PC-3 (cell line): ENCODE measurements around the gene CEACAM18. TPM values are rescaled to one million over a fixed set of nuclear protein-coding genes. Genes with fewer than 3 reads are reported as not detected.

Experiments
- ATAC-seq: fragments of 200-7000 bp; cut with Tn5 transposase; 2 replicates; pipeline ENCODE4 v1.9.1; 2020; ENCODE audit warnings: mild to moderate bottlenecking, moderate library complexity
- BruUV-seq: library from RNA; stranded (reverse); fragments of 400-500 nt; replicated peaks from 2 replicates; lab custom pipeline; 2021; lab: Mats Ljungman, UMichigan
- CTCF ChIA-PET: fragments of 300-600 bp; sonication (Branson Sonifier 250); formaldehyde crosslinking; loops from one replicate; lab custom pipeline; 2022; ENCODE audit warnings: antibody characterized with exemption; lab: Charles Lee
- POLR2A ChIA-PET: fragments of 300-600 bp; sonication (Branson Sonifier 250); formaldehyde crosslinking; loops from one replicate; lab custom pipeline; 2022; ENCODE audit warnings: antibody characterized with exemption; ENCODE audit not compliant: unreplicated experiment; lab: Charles Lee
- DNase-seq: peaks from one replicate; pipeline ENCODE4 v3.0.0-alpha.2; 2015
- H2AFZ ChIP-seq: fragments of 300-600 bp; sonication (generic); 2 replicates; pipeline ENCODE4 v1.6.0; 2016; ENCODE audit warnings: antibody characterized with exemption, low read length
- H3F3A ChIP-seq: fragments of 300-600 bp; sonication (generic); one replicate; pipeline ENCODE4 v1.6.0; 2017; ENCODE audit warnings: antibody characterized with exemption, low read length, control low read depth, mild to moderate bottlenecking; ENCODE audit not compliant: unreplicated experiment
- H3K27ac ChIP-seq: fragments of 300-600 bp; sonication (generic); 2 replicates; pipeline ENCODE4 v1.5.1; 2016; ENCODE audit warnings: mild to moderate bottlenecking, low read length
- H3K27me3 ChIP-seq: fragments of 300-600 bp; sonication (generic); 2 replicates; pipeline ENCODE4 v1.6.1; 2016; ENCODE audit warnings: low read length, mixed read lengths
- H3K36me3 ChIP-seq: fragments of 300-600 bp; sonication (generic); 2 replicates; pipeline ENCODE4 v1.6.1; 2016; ENCODE audit warnings: low read depth, mixed run types, low read length, mixed read lengths
- H3K4me1 ChIP-seq: fragments of 300-600 bp; sonication (generic); 2 replicates; pipeline ENCODE4 v1.5.1; 2016; ENCODE audit warnings: low read length; ENCODE audit not compliant: insufficient read depth
- H3K4me2 ChIP-seq: fragments of 300-600 bp; sonication (generic); 2 replicates; pipeline ENCODE4 v1.6.0; 2016; ENCODE audit warnings: low read length
- H3K4me3 ChIP-seq: fragments of 300-600 bp; sonication (generic); 2 replicates; pipeline ENCODE4 v1.5.1; 2016; ENCODE audit warnings: mild to moderate bottlenecking, low read length, mixed read lengths
- H3K79me2 ChIP-seq: fragments of 300-600 bp; sonication (generic); 2 replicates; pipeline ENCODE4 v1.6.1; 2017; ENCODE audit warnings: low read length, mixed read lengths
- H3K9ac ChIP-seq: fragments of 300-600 bp; sonication (generic); 2 replicates; pipeline ENCODE4 v1.6.0; 2016; ENCODE audit warnings: mild to moderate bottlenecking, low read length
- H3K9me2 ChIP-seq: fragments of 300-600 bp; sonication (generic); replicated peaks from 2 replicates; pipeline ENCODE4 v1.6.1; 2016; ENCODE audit warnings: mixed run types, low read length, mixed read lengths
- H3K9me3 ChIP-seq: fragments of 300-600 bp; sonication (generic); 2 replicates; pipeline ENCODE4 v1.6.1; 2016; ENCODE audit warnings: low read length, mixed read lengths
- H4K20me1 ChIP-seq: fragments of 300-600 bp; sonication (generic); 2 replicates; pipeline ENCODE4 v1.6.1; 2016; ENCODE audit warnings: low read length, mixed read lengths
- CTCF ChIP-seq: fragments of 300-600 bp; sonication (generic); conservative IDR thresholded peaks from 2 replicates; pipeline ENCODE4 v1.5.1; 2017; ENCODE audit warnings: antibody characterized with exemption, low read depth, mild to moderate bottlenecking, low read length
- EZH2 ChIP-seq: fragments of 300-600 bp; sonication (generic); IDR thresholded peaks from one replicate; pipeline ENCODE4 v1.6.1; 2017; ENCODE audit warnings: antibody characterized with exemption, mild to moderate bottlenecking, low read length; ENCODE audit not compliant: unreplicated experiment
- EZH2phosphoT487 ChIP-seq: fragments of 300-600 bp; sonication (generic); IDR thresholded peaks from 2 replicates; pipeline ENCODE4 v1.6.1; 2018; ENCODE audit warnings: mild to moderate bottlenecking, antibody characterized with exemption, low read length, borderline replicate concordance
- intact Hi-C: fragments of 100-400 bp; cut with micrococcal nuclease; formaldehyde crosslinking; loops from 2 replicates; pipeline ENCODE4 v1.9.0; 2023
- total RNA-seq: library from RNA; depleted of rRNA; stranded (reverse); fragments of >200 nt; gene quantifications from 2 replicates; pipeline ENCODE4 v1.2.3, GENCODE V29; 2014

CEACAM18 gene
- total RNA-seq, 1 experiment from 2014 or later = not detected

DNA sequence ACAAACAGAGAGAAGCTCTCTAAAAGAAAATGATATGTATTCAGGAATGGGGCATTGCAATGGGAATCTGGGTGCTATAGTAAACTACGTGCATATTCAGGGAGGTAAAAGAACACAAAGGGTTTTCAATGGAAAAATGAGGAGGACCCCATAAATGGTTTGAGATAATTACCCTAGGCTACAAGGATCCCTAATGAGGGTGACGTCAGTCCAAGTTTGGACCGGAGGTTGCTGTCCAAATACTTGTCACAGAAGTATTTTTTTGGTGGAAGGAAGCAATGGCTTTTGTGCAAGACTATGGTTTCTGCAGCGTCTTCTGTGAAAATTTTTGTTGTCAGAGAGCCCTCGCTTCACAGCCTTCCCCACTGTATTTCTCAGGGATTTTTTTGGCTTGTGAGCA is 995 bp upstream of the CEACAM18 start:
- no peaks in the 10 kb centered on the region for H4K20me1 ChIP-seq
- H3K79me2 ChIP-seq = no peaks in the 10 kb centered on the region
- no peak overlapping the region for H3K4me2 ChIP-seq
- no peak overlapping the region for H3K9ac ChIP-seq
- no peak for TF ChIP-seq EZH2phosphoT487
- TF ChIP-seq EZH2 = no peak
- no peak for TF ChIP-seq CTCF
- no TSS peak for BruUV-seq
- no peaks in the 10 kb centered on the region for H3K9me2 ChIP-seq
- no peak overlapping the region for H2AFZ ChIP-seq
- no peak for DNase-seq
- ATAC-seq = no peak
- H3K4me1 ChIP-seq = peaks cover 20% of the 10 kb centered on the region
- H3K36me3 ChIP-seq = no peaks in the 10 kb centered on the region
- H3K9me3 ChIP-seq = no peaks in the 10 kb centered on the region
- H3F3A ChIP-seq = peaks cover 6% of the 10 kb centered on the region
- no peak overlapping the region for H3K4me3 ChIP-seq
- H3K27ac ChIP-seq = no peak overlapping the region
- H3K27me3 ChIP-seq = no peaks in the 10 kb centered on the region
- ChIA-PET CTCF (no interaction called here), POLR2A (no interaction called here)
- intact Hi-C loops = no loop called here

DNA sequence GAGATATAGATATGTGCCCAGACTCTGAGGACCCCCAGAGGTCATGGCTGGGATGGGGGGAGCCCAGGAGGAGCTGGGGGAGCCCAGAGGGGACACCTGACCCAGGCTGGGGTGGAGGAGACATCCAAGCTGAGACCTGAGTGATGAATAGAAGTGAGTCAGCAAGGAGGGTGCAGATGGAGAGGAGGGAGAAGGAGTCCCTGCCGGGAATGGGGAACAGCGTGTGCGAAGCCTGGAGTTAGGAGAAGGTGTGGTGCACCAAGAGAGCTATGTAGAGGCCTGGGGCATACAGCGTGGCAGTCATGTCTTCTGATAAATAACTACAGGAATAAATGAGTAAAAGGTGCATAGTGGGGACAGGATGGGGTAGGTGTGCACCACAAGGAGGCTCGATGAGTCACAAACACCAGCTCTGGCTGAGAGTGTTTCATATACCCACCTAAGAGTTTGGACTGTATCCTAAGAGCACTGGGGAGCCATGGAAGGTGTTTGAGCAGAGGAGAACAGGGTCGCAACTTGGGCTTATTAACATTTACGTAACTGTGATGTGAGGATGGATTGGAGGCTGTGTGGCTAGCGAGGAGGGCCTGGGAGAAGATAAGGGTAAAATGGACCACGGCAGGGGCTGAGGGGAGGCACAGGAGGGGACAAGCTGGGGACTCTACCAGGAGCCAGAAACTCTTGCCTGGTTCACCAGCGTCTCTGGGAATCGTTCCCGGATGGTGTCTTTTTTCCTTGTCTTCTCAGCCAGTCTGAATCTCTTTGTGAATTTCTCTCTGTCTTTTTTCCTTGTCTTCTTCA is 1.4 kb downstream of the CEACAM18 start:
- intact Hi-C loops = no loop called here
- no peak for ATAC-seq
- Histone ChIP-seq H3K9me2 (no peaks in the 10 kb centered on the region), H4K20me1 (no peaks in the 10 kb centered on the region), H3K4me3 (no peak overlapping the region), H3F3A (peaks cover 6% of the 10 kb centered on the region), H3K4me1 (peaks cover 15% of the 10 kb centered on the region), H3K79me2 (no peaks in the 10 kb centered on the region), H3K9me3 (no peaks in the 10 kb centered on the region), H3K27me3 (peaks cover 11% of the 10 kb centered on the region; the same call in 1 of the 2 replicates), H3K4me2 (no peak overlapping the region), H3K9ac (no peak overlapping the region), H2AFZ (no peak overlapping the region), H3K27ac (no peak overlapping the region), H3K36me3 (no peaks in the 10 kb centered on the region)
- ChIA-PET CTCF (no interaction called here), POLR2A (no interaction called here)
- no TSS peak for BruUV-seq
- peak; percentile 31 for DNase-seq
- TF ChIP-seq CTCF (no peak), EZH2phosphoT487 (no peak), EZH2 (no peak)

DNA sequence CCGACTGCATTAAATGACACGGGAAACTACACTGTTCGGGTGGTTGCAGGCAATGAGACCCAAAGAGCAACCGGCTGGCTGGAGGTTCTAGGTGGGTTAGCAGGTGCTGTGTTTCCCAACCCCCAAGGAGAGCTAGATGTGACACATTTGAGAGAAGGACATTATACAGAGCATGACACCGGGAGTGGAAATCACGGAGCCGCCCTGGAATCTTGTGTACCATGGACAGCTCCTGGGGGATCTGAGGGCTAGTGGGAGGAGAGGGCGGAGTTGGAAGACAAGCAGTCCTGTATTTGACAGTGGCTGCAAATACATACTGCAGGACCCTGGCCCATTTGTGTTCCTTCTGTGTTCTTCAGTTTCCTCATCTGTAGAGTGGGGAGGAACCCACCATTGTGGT is 2.3 kb downstream of the CEACAM18 start:
- Histone ChIP-seq H3K4me1 (peaks cover 6% of the 10 kb centered on the region), H3K27me3 (peaks cover 11% of the 10 kb centered on the region; the same call in 1 of the 2 replicates), H3F3A (peaks cover 2% of the 10 kb centered on the region), H3K4me3 (no peak overlapping the region), H3K79me2 (no peaks in the 10 kb centered on the region), H3K4me2 (no peak overlapping the region), H3K9me2 (no peaks in the 10 kb centered on the region), H4K20me1 (no peaks in the 10 kb centered on the region), H2AFZ (no peak overlapping the region), H3K27ac (no peak overlapping the region), H3K9ac (no peak overlapping the region), H3K9me3 (no peaks in the 10 kb centered on the region), H3K36me3 (no peaks in the 10 kb centered on the region)
- peak; percentile 57 for DNase-seq
- ATAC-seq = no peak
- POLR2A ChIA-PET = no interaction called here
- TF ChIP-seq EZH2 = no peak
- TF ChIP-seq CTCF = no peak
- TF ChIP-seq EZH2phosphoT487 = no peak
- no TSS peak for BruUV-seq
- CTCF ChIA-PET = no interaction called here
- intact Hi-C loops = no loop called here
